Stimulated activated effector memory CD8-positive, alpha-beta T cell treated with anti-CD3 and anti-CD28 coated beads, Interleukin-12 subunit alpha, Interleukin-12 subunit beta, amount 100 ng/mL, for 72 hours (primary cell): Measurements from ENCODE around the gene MB.

ENCODE experiments used
- ATAC-seq: fragments of 150-1000 bp; cut with Tn5 transposase; 2 replicates; pipeline ENCODE4 v1.10.0; 2021
- DNase-seq, 2 donors: peaks; one replicate each; pipeline ENCODE4 v3.0.0; 2021 to 2022; ENCODE audit warnings: low spot score in 2 of 2
- H3K27ac Mint-ChIP-seq: one replicate; pipeline ENCODE4 v1.8.0; 2022; ENCODE audit warnings: mild to moderate bottlenecking, mixed read lengths
- H3K36me3 Mint-ChIP-seq: one replicate; pipeline ENCODE4 v1.8.0; 2022; ENCODE audit warnings: mild to moderate bottlenecking, mixed read lengths
- H3K4me1 Mint-ChIP-seq: one replicate; pipeline ENCODE4 v1.8.0; 2022; ENCODE audit warnings: mixed read lengths
- H3K4me3 Mint-ChIP-seq: one replicate; pipeline ENCODE4 v1.8.0; 2022; ENCODE audit warnings: mild to moderate bottlenecking, mixed read lengths
- H3K9me3 Mint-ChIP-seq: one replicate; pipeline ENCODE4 v1.8.0; 2022; ENCODE audit warnings: mixed read lengths

MB gene

DNA sequence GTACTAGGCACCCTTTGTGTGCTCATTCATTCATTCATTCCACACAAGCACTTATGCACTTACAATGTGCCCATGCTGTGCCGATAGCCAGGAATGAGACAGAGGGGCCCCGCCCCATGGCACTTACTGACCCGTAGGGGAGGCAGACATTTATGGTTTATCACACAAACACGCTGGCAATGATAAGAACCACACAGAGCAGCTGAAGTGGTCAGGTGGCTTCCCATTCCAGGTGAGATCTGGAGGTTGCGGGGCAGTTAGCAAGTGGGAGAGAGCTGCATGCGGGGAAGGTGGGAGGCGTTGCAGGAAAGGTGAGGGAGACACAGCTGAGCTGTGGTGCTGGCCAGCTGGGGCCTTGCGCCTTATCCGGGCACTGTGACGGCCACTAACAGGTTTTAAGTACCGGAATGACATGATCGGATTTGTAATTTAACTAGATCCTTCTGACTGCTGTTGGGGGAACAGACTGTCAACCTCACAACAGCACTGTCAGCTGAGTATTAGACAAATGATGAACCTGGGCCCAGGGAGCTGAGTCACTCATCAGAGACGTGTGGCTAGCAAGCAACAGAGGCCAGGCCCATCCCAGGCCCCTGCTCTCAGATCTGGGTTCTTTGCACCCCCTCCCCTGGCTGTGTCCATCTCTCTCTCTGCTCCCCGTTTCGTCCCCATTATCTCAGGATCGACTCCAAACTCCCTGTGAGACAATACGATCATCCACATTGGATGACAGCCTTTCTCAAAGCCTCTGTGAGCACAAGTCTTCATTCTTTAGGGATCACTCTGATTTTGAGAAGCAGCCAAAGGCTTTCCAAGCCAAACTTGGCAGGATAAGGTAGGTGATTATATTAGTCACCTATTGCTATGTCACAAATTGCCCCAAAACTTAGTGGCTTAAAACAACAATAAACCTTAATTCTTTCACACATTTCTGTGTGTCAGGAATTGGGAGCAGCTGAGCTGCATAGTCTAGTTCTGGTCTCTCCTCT, 48.1 kb downstream of the MB start:
- Mint-ChIP-seq H3K9me3 (no peaks in the 10 kb centered on the region), H3K27ac (no peak overlapping the region)
- ATAC-seq, result no peak

DNA sequence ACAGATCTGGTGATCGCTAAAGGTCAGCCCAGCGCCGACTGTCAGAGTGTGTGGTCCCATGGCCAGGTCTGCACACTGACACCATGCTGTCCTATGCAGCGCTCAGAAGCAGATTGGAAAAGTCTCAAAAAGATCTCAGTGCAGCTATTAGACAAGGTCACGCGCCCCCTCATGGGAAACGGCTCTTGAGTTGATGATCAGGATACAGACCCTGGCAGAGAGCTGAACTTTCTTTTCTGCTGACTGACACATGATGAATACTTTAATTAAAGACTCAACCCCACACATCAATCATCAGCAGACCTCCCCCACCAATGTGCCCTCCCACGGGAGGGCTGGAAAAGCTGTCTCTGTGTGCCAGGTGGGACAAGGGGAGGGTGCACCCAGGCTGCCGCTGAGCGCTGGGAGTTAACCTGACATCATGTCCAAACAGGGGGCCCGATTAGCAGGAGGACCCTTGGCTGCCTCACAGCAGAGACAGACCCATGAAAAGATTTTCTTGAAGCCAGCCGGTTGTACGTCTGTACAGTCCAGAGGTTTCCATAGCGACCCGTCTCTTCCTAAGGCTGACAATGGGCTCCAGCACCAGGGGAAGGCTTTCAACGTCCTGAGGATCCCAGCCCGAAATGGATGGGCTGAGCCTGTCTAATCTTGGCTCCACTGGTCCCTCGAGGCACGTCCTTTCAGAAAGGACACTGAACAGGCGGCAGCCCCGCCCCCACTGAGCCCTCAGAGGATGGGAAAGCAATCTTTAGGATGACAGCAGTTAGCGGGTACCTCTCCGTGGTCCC, 49.6 kb downstream of the MB start:
- H3K9me3 Mint-ChIP-seq, result no peaks in the 10 kb centered on the region
- no peaks in the 10 kb centered on the region for H3K36me3 Mint-ChIP-seq
- no peaks in the 10 kb centered on the region for H3K4me1 Mint-ChIP-seq
- DNase-seq, result no peak
- no peak for ATAC-seq
- no peak overlapping the region for H3K4me3 Mint-ChIP-seq
- H3K27ac Mint-ChIP-seq, result no peak overlapping the region

More for the DNA sequence above, 48.1 kb downstream of the MB start:
- no peak for DNase-seq
- no peaks in the 10 kb centered on the region for H3K4me1 Mint-ChIP-seq
- no peaks in the 10 kb centered on the region for H3K36me3 Mint-ChIP-seq
- H3K4me3 Mint-ChIP-seq, result no peak overlapping the region

DNA sequence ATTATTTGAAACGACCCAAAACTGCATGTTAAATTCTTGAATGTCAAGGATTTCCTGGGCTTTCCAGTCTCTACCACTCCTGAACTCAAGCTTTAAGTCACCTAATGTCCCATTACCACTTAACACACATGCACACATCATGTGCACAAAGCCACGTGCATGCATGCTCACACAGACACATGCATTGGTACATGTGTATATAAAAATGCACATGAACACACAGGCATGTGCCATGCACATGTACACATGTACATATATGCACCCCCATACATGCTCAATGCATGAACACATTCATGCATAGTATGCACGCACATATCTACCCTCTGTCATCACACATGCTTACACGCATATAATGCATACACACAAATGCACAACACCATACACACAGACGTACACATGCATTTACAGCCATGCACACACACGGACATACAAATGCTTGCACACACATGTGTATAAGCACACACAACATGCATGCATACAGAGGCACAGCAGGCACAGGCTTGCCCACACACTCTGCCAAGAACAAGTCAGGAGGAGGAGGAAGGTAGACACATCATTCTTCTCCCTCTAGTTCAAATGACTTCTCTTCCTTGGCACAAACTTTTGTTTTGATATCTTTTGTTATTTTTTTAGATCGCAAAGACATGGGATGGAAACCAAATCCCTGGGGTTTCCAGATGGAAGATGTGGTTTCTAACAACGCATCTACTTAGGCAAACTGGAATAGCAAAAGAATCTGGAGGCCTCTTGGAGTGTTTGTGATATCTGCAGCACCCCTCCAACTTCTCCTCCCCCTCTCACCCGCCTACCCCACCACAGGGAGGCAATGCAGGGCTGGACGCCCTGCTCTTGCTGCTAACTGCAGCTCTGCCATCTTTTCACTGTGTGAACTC, 51.9 kb downstream of the MB start:
- no peaks in the 10 kb centered on the region for H3K9me3 Mint-ChIP-seq
- H3K27ac Mint-ChIP-seq, result no peak overlapping the region
- no peak for DNase-seq
- ATAC-seq, result no peak
- H3K4me1 Mint-ChIP-seq, result peaks cover 11% of the 10 kb centered on the region
- no peak overlapping the region for H3K4me3 Mint-ChIP-seq
- H3K36me3 Mint-ChIP-seq, result no peaks in the 10 kb centered on the region

DNA sequence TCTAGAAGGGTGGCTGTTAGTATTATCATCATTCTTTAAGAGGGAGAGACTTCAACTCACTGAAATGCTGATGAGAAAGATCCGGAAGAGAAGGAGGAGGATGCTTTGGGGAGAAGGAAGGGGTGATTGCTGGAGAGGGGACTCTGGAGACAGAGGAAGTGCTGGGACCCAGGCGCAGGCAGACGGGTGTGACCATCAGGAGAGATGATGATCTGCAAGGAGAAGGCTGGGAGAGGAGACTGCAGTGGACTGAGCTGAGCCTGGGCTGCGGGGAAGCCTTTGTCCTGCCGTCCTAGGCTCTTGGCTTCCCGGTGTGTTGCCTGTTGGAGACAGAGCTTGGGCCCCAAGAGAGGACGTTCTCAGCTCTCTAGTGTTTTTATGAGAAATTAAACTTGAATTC, 53.9 kb downstream of the MB start:
- ATAC-seq (no peak), DNase-seq (no peak)
- no peaks in the 10 kb centered on the region for H3K9me3 Mint-ChIP-seq
- no peak overlapping the region for H3K4me3 Mint-ChIP-seq
- H3K27ac Mint-ChIP-seq, result no peak overlapping the region
- H3K36me3 Mint-ChIP-seq, result no peaks in the 10 kb centered on the region
- H3K4me1 Mint-ChIP-seq, result peaks cover 12% of the 10 kb centered on the region

DNA sequence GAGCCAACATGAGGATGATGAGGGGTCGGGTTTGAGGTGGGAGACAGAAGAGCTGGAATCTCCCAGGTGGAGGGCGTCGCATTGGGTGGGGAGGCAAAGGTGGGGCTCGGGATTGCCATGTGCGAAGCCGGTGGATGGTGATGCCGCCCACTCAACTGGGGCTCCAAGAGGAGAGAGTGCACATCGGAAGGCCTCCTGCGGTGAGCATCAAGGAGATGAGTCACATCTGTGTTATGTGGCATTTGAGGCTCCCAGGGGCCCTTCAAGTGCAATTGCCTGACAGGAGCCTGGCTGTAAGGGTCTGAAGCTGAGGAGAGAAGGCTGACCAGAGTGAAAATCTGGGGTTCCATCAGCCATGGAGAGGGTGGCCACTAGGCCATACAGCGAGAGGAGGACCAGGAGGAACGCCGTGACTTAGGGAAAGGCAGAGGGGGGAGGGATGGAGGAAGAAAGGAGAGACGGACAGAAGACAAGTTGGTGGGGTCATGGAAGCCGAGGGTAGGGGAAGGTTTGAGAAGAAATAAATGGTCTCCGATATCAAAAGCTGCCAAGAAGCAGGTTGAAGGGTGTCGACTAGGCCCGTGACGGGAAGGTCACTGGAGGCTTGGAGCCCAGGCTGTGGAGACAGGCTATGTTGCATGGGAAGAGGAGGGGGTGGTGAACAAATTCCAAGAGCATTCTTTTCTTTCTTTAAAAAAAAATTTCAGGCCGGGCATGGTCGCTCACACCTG, 55.2 kb downstream of the MB start:
- peaks cover 15% of the 10 kb centered on the region for H3K4me1 Mint-ChIP-seq
- ATAC-seq, result peak; percentile 86
- no peak overlapping the region for H3K4me3 Mint-ChIP-seq

DNA sequence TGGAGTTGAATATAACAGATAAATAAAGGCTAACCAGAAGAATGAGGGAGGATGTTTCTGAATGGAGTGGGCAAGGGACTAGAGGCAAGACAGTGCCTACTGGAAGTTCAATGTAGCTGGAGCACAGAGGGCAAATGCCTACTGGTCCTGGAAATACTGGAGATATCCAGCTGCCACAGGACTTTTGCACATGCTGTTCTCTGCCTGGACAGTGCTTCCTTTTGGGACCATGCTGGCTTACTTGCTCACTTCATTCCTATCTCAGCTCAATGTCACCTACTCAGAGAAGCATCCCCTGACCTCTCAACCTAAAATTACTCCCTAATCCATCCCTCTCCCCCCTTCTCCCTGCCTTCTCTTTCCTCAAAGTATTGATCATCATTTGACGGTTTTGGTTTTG, 56.3 kb downstream of the MB start:
- no peaks in the 10 kb centered on the region for H3K9me3 Mint-ChIP-seq
- ATAC-seq (no peak), DNase-seq (no peak)
- no peak overlapping the region for H3K4me3 Mint-ChIP-seq
- H3K4me1 Mint-ChIP-seq, result peaks cover 15% of the 10 kb centered on the region
- no peaks in the 10 kb centered on the region for H3K36me3 Mint-ChIP-seq
- no peak overlapping the region for H3K27ac Mint-ChIP-seq

More for the DNA sequence above, 55.2 kb downstream of the MB start:
- no peak overlapping the region for H3K27ac Mint-ChIP-seq
- no peaks in the 10 kb centered on the region for H3K9me3 Mint-ChIP-seq
- no peak for DNase-seq
- H3K36me3 Mint-ChIP-seq, result no peaks in the 10 kb centered on the region

DNA sequence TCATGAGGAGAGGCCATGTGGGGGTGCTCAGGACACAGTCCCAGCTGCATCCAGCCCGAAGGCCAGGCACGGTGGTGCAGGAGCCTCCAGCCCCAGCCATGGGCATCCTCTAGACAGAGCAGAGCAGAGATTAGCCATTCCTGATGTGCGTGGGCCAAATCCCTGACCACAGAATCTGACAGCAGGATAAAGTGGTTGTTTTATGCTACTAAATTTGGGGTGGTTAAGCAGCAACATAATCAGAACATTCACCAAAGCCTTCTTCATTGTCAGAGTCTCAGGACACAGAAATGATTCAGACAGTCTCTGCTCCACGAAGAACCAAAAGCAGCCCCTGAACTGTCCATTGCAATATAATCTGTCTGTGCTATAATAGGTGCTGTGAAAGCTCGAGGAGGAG, 56.8 kb downstream of the MB start:
- no peak for DNase-seq
- no peaks in the 10 kb centered on the region for H3K36me3 Mint-ChIP-seq
- no peak overlapping the region for H3K4me3 Mint-ChIP-seq
- peaks cover 15% of the 10 kb centered on the region for H3K4me1 Mint-ChIP-seq
- no peak overlapping the region for H3K27ac Mint-ChIP-seq
- H3K9me3 Mint-ChIP-seq, result no peaks in the 10 kb centered on the region
- no peak for ATAC-seq

DNA sequence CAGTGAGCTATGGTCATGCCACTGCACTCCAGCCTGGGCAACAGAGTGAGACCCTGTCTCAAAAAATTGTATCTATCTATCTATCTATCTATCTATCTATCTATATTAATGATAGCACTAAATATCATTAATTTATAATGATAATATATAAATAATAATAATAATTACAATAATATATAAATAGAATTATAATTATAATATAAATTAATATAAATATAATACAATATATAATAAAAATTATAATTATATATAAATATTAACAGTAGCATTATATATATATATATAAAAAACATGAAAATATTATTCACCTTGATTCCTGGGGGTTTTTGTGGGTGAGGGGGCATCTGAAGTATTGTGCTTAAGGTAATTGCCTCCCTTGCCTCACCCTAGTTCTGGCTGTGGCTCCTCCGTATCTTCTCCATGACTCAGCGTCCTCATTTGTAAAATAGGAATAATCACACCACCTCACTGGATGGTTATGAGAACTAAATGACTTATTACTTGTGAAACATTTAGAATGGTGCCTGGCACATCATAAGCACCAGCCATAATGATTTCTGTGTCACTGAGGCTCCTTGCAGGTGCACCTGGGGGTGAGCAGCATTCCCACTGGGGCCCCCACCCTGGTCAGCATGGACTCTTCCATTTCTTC, 57.6 kb downstream of the MB start:
- Mint-ChIP-seq H3K4me1 (peaks cover 15% of the 10 kb centered on the region), H3K9me3 (no peaks in the 10 kb centered on the region), H3K27ac (no peak overlapping the region), H3K36me3 (no peaks in the 10 kb centered on the region), H3K4me3 (no peak overlapping the region)
- DNase-seq, result no peak
- no peak for ATAC-seq

DNA sequence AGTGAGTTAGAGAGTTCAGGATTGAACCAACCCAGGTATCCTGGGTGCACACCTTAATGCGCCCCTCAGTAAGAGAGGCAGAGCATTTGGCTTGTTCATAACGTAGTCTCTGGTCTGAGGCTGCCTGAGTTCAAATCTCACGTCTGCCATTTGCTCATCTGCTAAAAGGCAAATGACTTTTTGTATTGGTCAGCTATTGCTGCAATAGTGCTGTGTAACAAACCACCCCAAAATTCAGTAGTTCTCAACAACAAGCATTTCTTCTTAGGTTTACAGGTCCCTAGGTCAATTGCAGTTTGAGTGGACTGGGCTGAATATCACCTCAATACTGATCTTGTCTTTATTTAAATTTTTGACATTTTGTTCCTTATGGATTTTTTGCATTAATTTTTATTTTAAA, 58.4 kb downstream of the MB start:
- no peak overlapping the region for H3K4me3 Mint-ChIP-seq
- H3K36me3 Mint-ChIP-seq, result no peaks in the 10 kb centered on the region
- DNase-seq (no peak), ATAC-seq (no peak)
- peaks cover 15% of the 10 kb centered on the region for H3K4me1 Mint-ChIP-seq
- H3K27ac Mint-ChIP-seq, result no peak overlapping the region
- no peaks in the 10 kb centered on the region for H3K9me3 Mint-ChIP-seq

DNA sequence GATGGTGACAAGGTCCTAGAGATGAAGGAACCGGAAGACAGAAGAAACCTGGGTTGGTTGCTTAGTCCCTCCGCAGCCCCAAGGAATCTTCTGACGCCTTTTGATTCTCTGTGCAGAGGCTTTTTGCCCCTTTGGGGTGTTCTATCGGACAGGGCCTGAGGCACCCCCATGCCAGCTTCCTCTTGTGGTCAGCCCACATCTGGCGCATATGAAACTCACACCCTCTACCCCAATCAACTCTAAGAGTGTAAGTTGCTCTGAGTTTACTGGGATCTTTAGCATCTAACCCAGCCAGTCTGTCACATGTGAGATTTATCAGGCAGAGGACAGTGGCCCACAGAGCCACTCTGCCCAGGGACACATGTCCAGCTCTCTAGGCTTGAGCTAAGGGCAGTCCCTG, 59.1 kb downstream of the MB start:
- no peak overlapping the region for H3K4me3 Mint-ChIP-seq
- peaks cover 15% of the 10 kb centered on the region for H3K4me1 Mint-ChIP-seq
- ATAC-seq (no peak), DNase-seq (no peak)
- no peak overlapping the region for H3K27ac Mint-ChIP-seq
- no peaks in the 10 kb centered on the region for H3K36me3 Mint-ChIP-seq
- no peaks in the 10 kb centered on the region for H3K9me3 Mint-ChIP-seq
